ENCODE measurements around the gene ENO4.

ENO4 gene

GRCh38 chr10:116918583-116918982 lies 69.3 kb downstream of the ENO4 start:
- DNase-seq (ENCODE audit: low spot score) = no peak

GRCh38 chr10:116919164-116919563 lies 69.9 kb downstream of the ENO4 start:
- DNase-seq (ENCODE audit: low spot score) = no peak

DNA sequence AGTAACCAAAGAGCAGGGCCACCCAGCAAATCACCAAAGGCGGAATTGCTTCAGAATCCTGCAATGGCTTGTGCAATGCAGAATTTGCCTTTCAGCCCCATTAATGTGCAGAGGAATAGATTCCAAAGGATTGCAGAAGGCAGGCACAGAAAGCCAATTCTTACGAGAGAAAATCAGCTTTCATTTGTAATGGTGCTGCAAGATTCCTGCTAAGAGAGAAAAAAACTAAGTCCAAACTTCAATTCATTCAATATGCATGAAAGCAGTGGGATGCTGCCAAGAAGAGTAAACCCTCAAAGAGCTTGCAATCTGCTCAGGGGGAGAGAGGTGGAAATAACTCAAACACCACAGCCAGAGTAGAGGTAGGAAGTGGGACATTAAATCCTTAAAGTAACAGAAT lies 70.4 kb downstream of the ENO4 start:
- DNase-seq (ENCODE audit: low spot score) = no peak

GRCh38 chr10:116925056-116925455 lies 75.8 kb downstream of the ENO4 start:
- no peak for DNase-seq (ENCODE audit: low spot score)

GRCh38 chr10:116926426-116926825 lies 77.1 kb downstream of the ENO4 start:
- no peak for DNase-seq (ENCODE audit: low spot score)

- no peak for DNase-seq (ENCODE audit: low spot score)
Measured at GRCh38 chr10:116931806-116932205, 82.5 kb downstream of the ENO4 start.

Data from hepatic stellate cell (primary cell).